ENCODE measurements around the gene SYT12.

SYT12 gene

DNA sequence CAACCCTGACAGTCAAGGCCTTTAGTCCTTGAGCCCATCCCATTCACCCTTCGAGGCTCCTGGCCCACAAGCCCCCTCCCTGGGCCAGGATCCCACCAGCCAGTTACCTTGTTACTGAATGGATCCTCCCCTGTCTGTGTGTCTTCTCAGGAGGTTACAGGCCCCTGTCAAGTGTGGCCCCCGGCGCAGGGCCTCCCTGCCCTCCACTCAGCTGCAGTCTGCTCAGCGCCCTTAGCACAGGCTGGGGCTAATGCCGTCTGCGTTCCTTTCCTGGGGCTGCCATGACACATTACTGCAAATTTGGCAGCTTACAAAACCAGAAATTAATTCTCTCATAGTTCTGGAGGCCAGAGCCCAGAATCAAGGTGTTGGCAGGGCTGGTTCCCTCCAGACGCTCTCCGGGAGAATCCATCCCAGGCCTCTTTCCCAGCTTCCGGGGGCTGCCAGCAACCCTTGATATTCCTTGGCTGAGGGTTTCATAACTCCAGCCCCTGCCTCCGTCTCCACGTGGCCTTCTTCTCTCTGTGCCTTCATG is 9.4 kb upstream of the SYT12 start:
- TF ChIP-seq ZNF596 (tag by site-specific recombination; IDR thresholded peaks at IDR 0.05) (no peak), TCF7L2 (IDR thresholded peaks at IDR 0.05; ENCODE audit: borderline replicate concordance, low read depth, low read length) (no peak), ZNF645 (tag by site-specific recombination; IDR thresholded peaks at IDR 0.05) (no peak), TRIM28 (IDR thresholded peaks at IDR 0.05; ENCODE audit: borderline replicate concordance, low read length) (no peak), ZNF843 (tag by site-specific recombination; IDR thresholded peaks at IDR 0.05) (no peak), ZNF19 (tag by site-specific recombination; IDR thresholded peaks at IDR 0.05; ENCODE audit: low read depth) (no peak), KLF9 (tag by site-specific recombination; IDR thresholded peaks at IDR 0.05; ENCODE audit: low read depth) (no peak), ZNF157 (tag by site-specific recombination; IDR thresholded peaks at IDR 0.05) (no peak), ZNF266 (tag by site-specific recombination; IDR thresholded peaks at IDR 0.05; ENCODE audit: low read depth) (no peak), ZNF530 (tag by site-specific recombination; IDR thresholded peaks at IDR 0.05; ENCODE audit: low read depth) (no peak), ZNF214 (tag by site-specific recombination; IDR thresholded peaks at IDR 0.05; ENCODE audit: borderline replicate concordance) (no peak), ZNF501 (tag by site-specific recombination; IDR thresholded peaks at IDR 0.05) (no peak), ZNF292 (tag by site-specific recombination; IDR thresholded peaks at IDR 0.05; ENCODE audit: borderline replicate concordance, low read depth) (no peak), ZSCAN16 (tag by site-specific recombination; IDR thresholded peaks at IDR 0.05) (no peak)
- ChIA-PET POLR2A (no interaction called here), CTCF (interaction anchor here (2.1 kb wide), 1 partner anchor 8 kb away, joined by 9 read pairs; the partner anchor contains the start of gene SYT12)
- Histone ChIP-seq H3K9me3 (ENCODE audit: control insufficient read depth, insufficient read depth, low read depth, low read length) (no peaks in the 10 kb centered on the region), H3K4me1 (ENCODE audit: control insufficient read depth, insufficient read depth, low read length) (no peaks in the 10 kb centered on the region), H3K4me3 (ENCODE audit: low read depth, low read length) (no peak overlapping the region), H3K36me3 (ENCODE audit: control insufficient read depth in 2 of 2, insufficient read depth in 1 of 2, low read length in 2 of 2) (no peaks in the 10 kb centered on the region), H3K27ac (ENCODE audit: extremely low read depth, low read depth, low read length) (no peak overlapping the region)

- CTCF ChIA-PET, result interaction anchor here (0.7 kb wide), 1 partner anchor 1026 kb away, joined by 3 read pairs; no protein-coding TSS in a partner anchor
- TF ChIP-seq ZNF777 (tag by site-specific recombination; IDR thresholded peaks at IDR 0.05; ENCODE audit: borderline replicate concordance) (no peak), ZNF624 (tag by site-specific recombination; IDR thresholded peaks at IDR 0.05) (no peak), REST (tag by site-specific recombination; IDR thresholded peaks at IDR 0.05) (no peak), ZNF354C (tag by site-specific recombination; IDR thresholded peaks at IDR 0.05; ENCODE audit: borderline replicate concordance, low read depth) (no peak), ZNF248 (tag by site-specific recombination; IDR thresholded peaks at IDR 0.05) (no peak), ZNF792 (tag by site-specific recombination; IDR thresholded peaks at IDR 0.05) (no peak), ZNF670 (tag by site-specific recombination; IDR thresholded peaks at IDR 0.05; ENCODE audit: low read depth) (no peak), GLI2 (tag by site-specific recombination; IDR thresholded peaks at IDR 0.05; ENCODE audit: borderline replicate concordance, low read depth) (no peak), ZNF626 (tag by site-specific recombination; IDR thresholded peaks at IDR 0.05) (no peak), SP2 (tag by site-specific recombination; IDR thresholded peaks at IDR 0.05) (no peak), KLF8 (tag by site-specific recombination; IDR thresholded peaks at IDR 0.05) (no peak), ZNF16 (tag by site-specific recombination; IDR thresholded peaks at IDR 0.05; ENCODE audit: low read depth) (no peak), ZNF266 (tag by site-specific recombination; IDR thresholded peaks at IDR 0.05; ENCODE audit: low read depth) (no peak)
- TF ChIP-seq, protein P1, sequence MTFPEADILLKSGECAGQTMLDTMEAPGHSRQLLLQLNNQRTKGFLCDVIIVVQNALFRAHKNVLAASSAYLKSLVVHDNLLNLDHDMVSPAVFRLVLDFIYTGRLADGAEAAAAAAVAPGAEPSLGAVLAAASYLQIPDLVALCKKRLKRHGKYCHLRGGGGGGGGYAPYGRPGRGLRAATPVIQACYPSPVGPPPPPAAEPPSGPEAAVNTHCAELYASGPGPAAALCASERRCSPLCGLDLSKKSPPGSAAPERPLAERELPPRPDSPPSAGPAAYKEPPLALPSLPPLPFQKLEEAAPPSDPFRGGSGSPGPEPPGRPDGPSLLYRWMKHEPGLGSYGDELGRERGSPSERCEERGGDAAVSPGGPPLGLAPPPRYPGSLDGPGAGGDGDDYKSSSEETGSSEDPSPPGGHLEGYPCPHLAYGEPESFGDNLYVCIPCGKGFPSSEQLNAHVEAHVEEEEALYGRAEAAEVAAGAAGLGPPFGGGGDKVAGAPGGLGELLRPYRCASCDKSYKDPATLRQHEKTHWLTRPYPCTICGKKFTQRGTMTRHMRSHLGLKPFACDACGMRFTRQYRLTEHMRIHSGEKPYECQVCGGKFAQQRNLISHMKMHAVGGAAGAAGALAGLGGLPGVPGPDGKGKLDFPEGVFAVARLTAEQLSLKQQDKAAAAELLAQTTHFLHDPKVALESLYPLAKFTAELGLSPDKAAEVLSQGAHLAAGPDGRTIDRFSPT (tag by site-specific recombination; IDR thresholded peaks at IDR 0.05), result no peak
- TF ChIP-seq, protein P2, sequence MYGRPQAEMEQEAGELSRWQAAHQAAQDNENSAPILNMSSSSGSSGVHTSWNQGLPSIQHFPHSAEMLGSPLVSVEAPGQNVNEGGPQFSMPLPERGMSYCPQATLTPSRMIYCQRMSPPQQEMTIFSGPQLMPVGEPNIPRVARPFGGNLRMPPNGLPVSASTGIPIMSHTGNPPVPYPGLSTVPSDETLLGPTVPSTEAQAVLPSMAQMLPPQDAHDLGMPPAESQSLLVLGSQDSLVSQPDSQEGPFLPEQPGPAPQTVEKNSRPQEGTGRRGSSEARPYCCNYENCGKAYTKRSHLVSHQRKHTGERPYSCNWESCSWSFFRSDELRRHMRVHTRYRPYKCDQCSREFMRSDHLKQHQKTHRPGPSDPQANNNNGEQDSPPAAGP (tag by site-specific recombination; IDR thresholded peaks at IDR 0.05), result no peak
- H3K4me3 ChIP-seq (ENCODE audit: low read depth, low read length), result no peak overlapping the region
- no peaks in the 10 kb centered on the region for H3K36me3 ChIP-seq (ENCODE audit: control insufficient read depth in 2 of 2, insufficient read depth in 1 of 2, low read length in 2 of 2)
- H3K9me3 ChIP-seq (ENCODE audit: control insufficient read depth, insufficient read depth, low read depth, low read length), result no peaks in the 10 kb centered on the region
- POLR2A ChIA-PET, result interaction anchor here (1.3 kb wide), 1 partner anchor 8 kb away, joined by 3 read pairs; no protein-coding TSS in a partner anchor
- H3K27ac ChIP-seq (ENCODE audit: extremely low read depth, low read depth, low read length), result no peak overlapping the region
- H3K4me1 ChIP-seq (ENCODE audit: control insufficient read depth, insufficient read depth, low read length), result no peaks in the 10 kb centered on the region
Observed at GRCh38 chr11:67014343-67014742, 8.6 kb upstream of the SYT12 start.
